Cardiac muscle cell (in vitro differentiated cells and primary cell): ENCODE measurements around the gene CTDNEP1. TPM values are rescaled to one million over a fixed set of nuclear protein-coding genes. Genes with fewer than 3 reads are reported as not detected.

ENCODE experiments used
- DNase-seq, 2 donors: peaks; one replicate each; pipeline versions ENCODE4 v3.0.0 to v3.0.0-alpha.2; 2010 to 2017; ENCODE audit warnings: low read depth in 1 of 2, low spot score in 1 of 2
- H3K27ac ChIP-seq: fragments of 200-600 bp; sonication (generic); 2 replicates; pipeline ENCODE4 v1.5.1; 2016
- H3K27me3 ChIP-seq: fragments of 200-600 bp; sonication (generic); 2 replicates; pipeline ENCODE4 v1.6.0; 2016; ENCODE audit warnings: control low read depth
- H3K36me3 ChIP-seq: fragments of 200-600 bp; sonication (generic); 2 replicates; pipeline ENCODE4 v1.5.1; 2016; ENCODE audit warnings: control low read depth
- H3K4me1 ChIP-seq: fragments of 200-600 bp; sonication (generic); 2 replicates; pipeline ENCODE4 v1.8.1; 2017; ENCODE audit warnings: low read depth, mild to moderate bottlenecking, mixed run types
- H3K4me3 ChIP-seq: fragments of 200-600 bp; sonication (generic); 2 replicates; pipeline ENCODE4 v1.5.1; 2016; ENCODE audit warnings: mild to moderate bottlenecking
- H3K9me3 ChIP-seq: fragments of 200-600 bp; sonication (generic); 2 replicates; pipeline ENCODE4 v1.5.1; 2017; ENCODE audit warnings: low read depth, mild to moderate bottlenecking, control low read depth
- polyA plus RNA-seq: library from polyadenylated mRNA; unstranded; fragments of >200 nt; fragmentation: Nextera tagmentation; extraction: Ambion mirVana; gene quantifications from 2 replicates; pipeline ENCODE4 v1.2.1, GENCODE V29; 2016
- total RNA-seq: library from RNA; depleted of rRNA; stranded (reverse); fragments of >200 nt; gene quantifications from 2 replicates; pipeline ENCODE4 v1.2.3, GENCODE V29; 2016
- TF ChIP-seq, protein P1 (sequence below): IDR thresholded peaks from 2 replicates; pipeline ENCODE4 v1.5.1; 2012; ENCODE audit warnings: low read depth, mild to moderate bottlenecking, low read length

CTDNEP1 gene
- total and polyA plus RNA-seq, 2 experiments from 2014 or later = 78.3 to 98.6 TPM

DNA sequence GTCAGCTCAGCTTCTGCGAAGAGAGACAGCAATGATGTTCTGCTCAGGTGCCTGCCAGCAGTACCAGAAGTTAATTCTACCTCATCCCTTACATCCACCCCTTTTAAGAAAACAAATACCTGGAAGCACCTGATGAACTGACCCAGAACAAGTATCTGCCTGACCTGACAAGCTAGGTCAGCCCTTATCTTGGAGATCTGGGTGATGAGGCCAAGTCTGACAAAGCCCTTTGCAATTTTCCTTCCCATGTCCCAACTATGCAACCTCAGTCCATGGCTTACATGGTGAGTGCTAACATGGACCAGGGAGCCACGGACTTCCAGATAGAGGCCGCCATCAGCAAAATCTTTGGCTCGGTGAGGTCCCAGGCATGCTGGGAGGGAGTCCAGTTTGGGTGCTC lies 28.2 kb downstream of the CTDNEP1 start:
- Histone ChIP-seq H3K27ac (no peak overlapping the region), H3K36me3 (peaks cover 59% of the 10 kb centered on the region), H3K9me3 (no peaks in the 10 kb centered on the region), H3K4me3 (no peak overlapping the region), H3K27me3 (no peaks in the 10 kb centered on the region), H3K4me1 (peaks cover 11% of the 10 kb centered on the region)
- TF ChIP-seq, protein P1, sequence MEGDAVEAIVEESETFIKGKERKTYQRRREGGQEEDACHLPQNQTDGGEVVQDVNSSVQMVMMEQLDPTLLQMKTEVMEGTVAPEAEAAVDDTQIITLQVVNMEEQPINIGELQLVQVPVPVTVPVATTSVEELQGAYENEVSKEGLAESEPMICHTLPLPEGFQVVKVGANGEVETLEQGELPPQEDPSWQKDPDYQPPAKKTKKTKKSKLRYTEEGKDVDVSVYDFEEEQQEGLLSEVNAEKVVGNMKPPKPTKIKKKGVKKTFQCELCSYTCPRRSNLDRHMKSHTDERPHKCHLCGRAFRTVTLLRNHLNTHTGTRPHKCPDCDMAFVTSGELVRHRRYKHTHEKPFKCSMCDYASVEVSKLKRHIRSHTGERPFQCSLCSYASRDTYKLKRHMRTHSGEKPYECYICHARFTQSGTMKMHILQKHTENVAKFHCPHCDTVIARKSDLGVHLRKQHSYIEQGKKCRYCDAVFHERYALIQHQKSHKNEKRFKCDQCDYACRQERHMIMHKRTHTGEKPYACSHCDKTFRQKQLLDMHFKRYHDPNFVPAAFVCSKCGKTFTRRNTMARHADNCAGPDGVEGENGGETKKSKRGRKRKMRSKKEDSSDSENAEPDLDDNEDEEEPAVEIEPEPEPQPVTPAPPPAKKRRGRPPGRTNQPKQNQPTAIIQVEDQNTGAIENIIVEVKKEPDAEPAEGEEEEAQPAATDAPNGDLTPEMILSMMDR = no peak
- DNase-seq = no peak

DNA sequence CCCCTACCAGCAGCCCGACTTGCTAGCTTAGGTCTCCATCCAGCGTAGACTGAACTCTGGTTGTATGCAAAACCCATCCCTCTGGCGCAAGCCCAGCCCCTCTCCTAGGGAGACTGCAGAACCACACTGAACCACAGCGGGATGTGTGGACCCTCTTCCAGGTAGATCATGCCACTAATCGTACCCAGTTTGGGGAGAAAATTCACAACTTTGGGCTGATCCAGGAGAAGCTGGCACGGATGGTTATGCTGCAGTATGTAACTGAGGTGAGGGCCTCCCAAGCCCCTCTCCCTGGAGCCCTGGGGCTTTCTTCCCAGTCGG lies 28.6 kb downstream of the CTDNEP1 start:
- no peaks in the 10 kb centered on the region for H3K9me3 ChIP-seq
- peaks cover 14% of the 10 kb centered on the region for H3K4me1 ChIP-seq
- peaks cover 55% of the 10 kb centered on the region for H3K36me3 ChIP-seq
- TF ChIP-seq, protein P1 = no peak
- H3K27me3 ChIP-seq = no peaks in the 10 kb centered on the region
- H3K27ac ChIP-seq = no peak overlapping the region
- DNase-seq = no peak
- H3K4me3 ChIP-seq = no peak overlapping the region

DNA sequence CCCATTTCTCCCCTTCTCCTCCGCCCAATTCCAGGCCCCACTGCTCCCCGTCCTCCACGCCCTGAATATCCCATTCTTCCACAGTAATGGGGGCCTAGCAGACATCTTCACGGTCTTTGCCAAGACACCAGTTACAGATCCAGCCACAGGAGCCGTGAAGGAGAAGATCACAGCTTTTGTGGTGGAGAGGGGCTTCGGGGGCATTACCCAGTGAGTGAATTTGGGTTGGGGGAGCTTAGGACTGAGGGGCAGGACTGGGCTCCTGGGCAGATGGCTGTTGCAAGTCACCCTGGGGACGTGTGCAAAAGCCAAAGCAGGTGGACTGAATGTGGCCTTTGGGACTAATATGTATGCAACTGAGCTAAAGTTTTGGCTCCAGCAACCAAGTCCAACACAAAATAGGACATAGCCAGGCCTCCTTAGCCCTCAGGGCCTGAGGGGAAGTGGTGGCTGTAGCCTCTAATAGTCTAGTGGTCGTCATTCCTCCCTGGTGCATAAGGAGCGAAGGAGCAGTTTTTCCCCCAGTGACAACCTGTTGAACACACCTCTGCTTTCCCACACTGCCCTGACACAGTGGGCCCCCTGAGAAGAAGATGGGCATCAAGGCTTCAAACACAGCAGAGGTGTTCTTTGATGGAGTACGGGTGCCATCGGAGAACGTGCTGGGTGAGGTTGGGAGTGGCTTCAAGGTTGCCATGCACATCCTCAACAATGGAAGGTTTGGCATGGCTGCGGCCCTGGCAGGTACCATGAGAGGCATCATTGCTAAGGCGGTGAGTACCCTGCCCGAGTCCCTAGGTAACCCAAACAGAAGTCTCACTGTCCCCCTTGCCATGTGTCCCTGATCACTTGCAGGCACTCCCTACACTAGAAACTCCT lies 29.2 kb downstream of the CTDNEP1 start:
- TF ChIP-seq, protein P1 = no peak
- Histone ChIP-seq H3K27me3 (no peaks in the 10 kb centered on the region), H3K27ac (no peak overlapping the region), H3K9me3 (no peaks in the 10 kb centered on the region), H3K4me1 (peaks cover 14% of the 10 kb centered on the region), H3K36me3 (peaks cover 49% of the 10 kb centered on the region), H3K4me3 (no peak overlapping the region)
- no peak for DNase-seq

DNA sequence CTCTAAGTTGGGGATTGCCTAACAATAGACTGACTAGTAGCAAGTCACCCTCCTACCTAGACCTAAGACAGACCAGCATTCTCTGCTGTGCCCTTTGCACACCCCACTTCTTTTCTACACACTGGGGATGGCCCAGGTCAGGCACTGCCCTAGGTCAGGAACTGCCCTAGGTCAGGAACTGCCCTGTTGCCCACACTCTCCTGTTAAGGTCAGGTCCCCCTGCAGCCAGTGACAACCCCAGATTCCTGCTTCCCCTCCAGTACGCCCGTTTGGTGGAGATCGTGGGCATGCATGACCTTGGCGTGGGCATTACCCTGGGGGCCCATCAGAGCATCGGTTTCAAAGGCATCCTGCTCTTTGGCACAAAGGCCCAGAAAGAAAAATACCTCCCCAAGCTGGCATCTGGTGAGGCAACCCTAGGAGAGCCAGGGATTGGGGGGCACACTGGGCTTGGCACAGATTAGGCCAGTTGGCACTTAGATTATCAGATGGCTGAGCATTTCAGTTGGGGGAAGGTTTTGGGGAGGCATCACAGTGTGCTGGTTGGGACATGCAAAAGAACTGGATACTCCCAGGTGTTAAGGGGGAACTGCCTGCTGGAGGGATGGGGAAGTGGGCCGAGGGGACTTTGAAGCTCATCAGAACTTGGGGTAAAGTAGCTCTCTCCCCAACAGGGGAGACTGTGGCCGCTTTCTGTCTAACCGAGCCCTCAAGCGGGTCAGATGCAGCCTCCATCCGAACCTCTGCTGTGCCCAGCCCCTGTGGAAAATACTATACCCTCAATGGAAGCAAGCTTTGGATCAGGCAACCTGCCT lies 30.0 kb downstream of the CTDNEP1 start:
- H3K4me3 ChIP-seq = no peak overlapping the region

DNA sequence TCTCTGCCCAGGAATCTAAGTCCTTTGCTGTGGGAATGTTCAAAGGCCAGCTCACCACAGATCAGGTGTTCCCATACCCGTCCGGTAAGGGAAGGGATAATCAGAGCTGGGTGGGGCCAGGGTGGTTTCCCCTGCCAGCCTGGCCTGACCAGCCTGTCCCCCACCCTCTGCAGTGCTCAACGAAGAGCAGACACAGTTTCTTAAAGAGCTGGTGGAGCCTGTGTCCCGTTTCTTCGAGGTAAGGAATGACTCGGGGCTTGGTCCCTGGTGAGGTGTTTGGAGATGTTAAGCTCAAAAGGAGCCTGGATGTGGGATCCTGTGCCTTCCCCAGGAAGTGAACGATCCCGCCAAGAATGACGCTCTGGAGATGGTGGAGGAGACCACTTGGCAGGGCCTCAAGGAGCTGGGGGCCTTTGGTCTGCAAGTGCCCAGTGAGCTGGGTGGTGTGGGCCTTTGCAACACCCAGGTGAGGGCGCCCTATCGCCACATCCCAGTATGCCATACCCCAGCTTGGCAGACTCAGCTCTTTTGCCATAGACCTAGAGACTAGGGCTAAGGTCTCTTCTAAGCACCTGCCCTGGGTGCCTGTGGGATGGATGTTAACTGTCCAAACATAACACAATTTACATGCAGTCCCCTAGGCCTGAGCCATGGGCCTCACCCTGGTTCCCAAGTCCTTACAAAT lies 30.8 kb downstream of the CTDNEP1 start:
- H3K4me1 ChIP-seq = peaks cover 26% of the 10 kb centered on the region
- H3K4me3 ChIP-seq = peak overlapping the region; percentile 82
- no peaks in the 10 kb centered on the region for H3K27me3 ChIP-seq
- peak overlapping the region; percentile 66 for H3K27ac ChIP-seq
- peaks cover 35% of the 10 kb centered on the region for H3K36me3 ChIP-seq
- DNase-seq = peak; percentile 37 to 71
- TF ChIP-seq, protein P1 = peak; percentile 50
- no peaks in the 10 kb centered on the region for H3K9me3 ChIP-seq

More for the DNA sequence above, 30.0 kb downstream of the CTDNEP1 start:
- no peaks in the 10 kb centered on the region for H3K9me3 ChIP-seq
- peaks cover 18% of the 10 kb centered on the region for H3K4me1 ChIP-seq
- TF ChIP-seq, protein P1 = no peak
- peak overlapping the region; percentile 66 for H3K27ac ChIP-seq
- DNase-seq = no peak
- peaks cover 41% of the 10 kb centered on the region for H3K36me3 ChIP-seq
- H3K27me3 ChIP-seq = no peaks in the 10 kb centered on the region
